ENCODE measurements around the gene COPE. TPM values are rescaled to one million over a fixed set of nuclear protein-coding genes. Genes with fewer than 3 reads are reported as not detected.

The COPE gene
- total RNA-seq, 1 experiment from 2014 or later: 408 TPM

- no peak overlapping the region for H2AFZ ChIP-seq (ENCODE audit: low read length)
- no peaks in the 10 kb centered on the region for H3K9me2 ChIP-seq (replicated peaks; ENCODE audit: low read length)
- H3K9me3 ChIP-seq (ENCODE audit: low read length): no peaks in the 10 kb centered on the region
- ChIA-PET POLR2A (ENCODE audit: unreplicated experiment) (no interaction called here), CTCF (no interaction called here)
- ATAC-seq (no peak), DNase-seq (no peak)
- H4K20me1 ChIP-seq (ENCODE audit: low read length): no peaks in the 10 kb centered on the region
- H3K4me2 ChIP-seq (ENCODE audit: low read length): no peak overlapping the region
- no peaks in the 10 kb centered on the region for H3F3A ChIP-seq (ENCODE audit: low read length, unreplicated experiment)
- H3K36me3 ChIP-seq (ENCODE audit: low read depth, low read length): peaks cover 67% of the 10 kb centered on the region
- intact Hi-C loops (cut with micrococcal nuclease): no loop called here
- BruUV-seq (replicated peaks): no TSS peak
- H3K27ac ChIP-seq (ENCODE audit: low read length): no peak overlapping the region
- H3K4me3 ChIP-seq (ENCODE audit: low read length): no peak overlapping the region
- TF ChIP-seq EZH2 (IDR thresholded peaks at IDR 0.05; ENCODE audit: low read length, unreplicated experiment) (no peak), CTCF (conservative IDR thresholded peaks at IDR 0.05; ENCODE audit: low read depth, low read length) (no peak), EZH2phosphoT487 (IDR thresholded peaks at IDR 0.05; ENCODE audit: borderline replicate concordance, low read length) (no peak)
- no peaks in the 10 kb centered on the region for H3K4me1 ChIP-seq (ENCODE audit: insufficient read depth, low read length)
- no peaks in the 10 kb centered on the region for H3K79me2 ChIP-seq (ENCODE audit: low read length)
- no peaks in the 10 kb centered on the region for H3K27me3 ChIP-seq (ENCODE audit: low read length)
- H3K9ac ChIP-seq (ENCODE audit: low read length): no peak overlapping the region
Measured at GRCh38 chr19:18861235-18861634, 58.0 kb downstream of the COPE start.

- TF ChIP-seq EZH2 (IDR thresholded peaks at IDR 0.05; ENCODE audit: low read length, unreplicated experiment): no peak
- TF ChIP-seq CTCF (conservative IDR thresholded peaks at IDR 0.05; ENCODE audit: low read depth, low read length): no peak
- no peak for TF ChIP-seq EZH2phosphoT487 (IDR thresholded peaks at IDR 0.05; ENCODE audit: borderline replicate concordance, low read length)
- H2AFZ ChIP-seq (ENCODE audit: low read length): no peak overlapping the region
- no peaks in the 10 kb centered on the region for H3K79me2 ChIP-seq (ENCODE audit: low read length)
- DNase-seq: no peak
- intact Hi-C loops (cut with micrococcal nuclease): no loop called here
- no peaks in the 10 kb centered on the region for H3F3A ChIP-seq (ENCODE audit: low read length, unreplicated experiment)
- H4K20me1 ChIP-seq (ENCODE audit: low read length): no peaks in the 10 kb centered on the region
- CTCF ChIA-PET: no interaction called here
- no peak for ATAC-seq
- BruUV-seq (replicated peaks): no TSS peak
- no peak overlapping the region for H3K4me3 ChIP-seq (ENCODE audit: low read length)
- no peaks in the 10 kb centered on the region for H3K9me2 ChIP-seq (replicated peaks; ENCODE audit: low read length)
- no peak overlapping the region for H3K9ac ChIP-seq (ENCODE audit: low read length)
- peaks cover 72% of the 10 kb centered on the region for H3K36me3 ChIP-seq (ENCODE audit: low read depth, low read length)
- H3K27ac ChIP-seq (ENCODE audit: low read length): no peak overlapping the region
- H3K4me1 ChIP-seq (ENCODE audit: insufficient read depth, low read length): no peaks in the 10 kb centered on the region
- H3K9me3 ChIP-seq (ENCODE audit: low read length): no peaks in the 10 kb centered on the region
- no peak overlapping the region for H3K4me2 ChIP-seq (ENCODE audit: low read length)
- no peaks in the 10 kb centered on the region for H3K27me3 ChIP-seq (ENCODE audit: low read length)
- POLR2A ChIA-PET (ENCODE audit: unreplicated experiment): no interaction called here
Measured at GRCh38 chr19:18860725-18861124, 58.5 kb downstream of the COPE start.

- TF ChIP-seq CTCF (conservative IDR thresholded peaks at IDR 0.05; ENCODE audit: low read depth, low read length): no peak
- H4K20me1 ChIP-seq (ENCODE audit: low read length): 0 out of 2 replicates have a peak, but pooled peaks cover under 1% of the 10 kb centered on the region
Measured at GRCh38 chr19:18860302-18860700, 58.9 kb downstream of the COPE start.

More at GRCh38 chr19:18860302-18860700, 58.9 kb downstream of the COPE start:
- H2AFZ ChIP-seq (ENCODE audit: low read length): no peak overlapping the region
- no peak for DNase-seq
- intact Hi-C loops (cut with micrococcal nuclease): no loop called here
- BruUV-seq (replicated peaks): no TSS peak
- ChIA-PET CTCF (no interaction called here), POLR2A (ENCODE audit: unreplicated experiment) (no interaction called here)
- H3F3A ChIP-seq (ENCODE audit: low read length, unreplicated experiment): no peaks in the 10 kb centered on the region
- no peaks in the 10 kb centered on the region for H3K9me3 ChIP-seq (ENCODE audit: low read length)
- H3K27ac ChIP-seq (ENCODE audit: low read length): no peak overlapping the region
- H3K4me3 ChIP-seq (ENCODE audit: low read length): no peak overlapping the region
- no peak overlapping the region for H3K9ac ChIP-seq (ENCODE audit: low read length)
- H3K36me3 ChIP-seq (ENCODE audit: low read depth, low read length): peaks cover 75% of the 10 kb centered on the region
- no peaks in the 10 kb centered on the region for H3K4me1 ChIP-seq (ENCODE audit: insufficient read depth, low read length)
- no peak overlapping the region for H3K4me2 ChIP-seq (ENCODE audit: low read length)
- no peaks in the 10 kb centered on the region for H3K27me3 ChIP-seq (ENCODE audit: low read length)
- no peak for ATAC-seq
- H3K9me2 ChIP-seq (replicated peaks; ENCODE audit: low read length): no peaks in the 10 kb centered on the region
- H3K79me2 ChIP-seq (ENCODE audit: low read length): no peaks in the 10 kb centered on the region

Data from PC-3 (cell line).